PC-9 (cell line): ENCODE results near the gene OPALIN. TPM values are rescaled to one million over a fixed set of nuclear protein-coding genes. Genes with fewer than 3 reads are reported as not detected.

Source experiments
- BruUV-seq: library from RNA; stranded (reverse); fragments of 400-500 nt; replicated peaks from 2 replicates; lab custom pipeline; 2021; lab: Mats Ljungman, UMichigan
- CTCF ChIA-PET: fragments of 300-600 bp; sonication (Branson Sonifier 250); formaldehyde crosslinking; loops from one replicate; lab custom pipeline; 2022; ENCODE audit warnings: antibody characterized with exemption; lab: Charles Lee
- POLR2A ChIA-PET: fragments of 300-600 bp; sonication (Branson Sonifier 250); formaldehyde crosslinking; loops from one replicate; lab custom pipeline; 2022; ENCODE audit warnings: antibody characterized with exemption; ENCODE audit not compliant: unreplicated experiment; lab: Charles Lee
- DNase-seq, 2 experiments: peaks; one replicate each; pipeline versions ENCODE4 v3.0.0 to v3.0.0-alpha.2; 2015 to 2022; ENCODE audit warnings: mixed read lengths in 1 of 2
- H2AFZ ChIP-seq: fragments of 200-600 bp; sonication (generic); 2 replicates; pipeline ENCODE4 v1.8.1; 2017; ENCODE audit warnings: antibody characterized with exemption
- H3F3A ChIP-seq: fragments of 200-600 bp; sonication (generic); 2 replicates; pipeline ENCODE4 v1.8.1; 2017; ENCODE audit warnings: antibody characterized with exemption, mild to moderate bottlenecking, low read depth; ENCODE audit not compliant: insufficient read depth
- H3K27ac ChIP-seq: fragments of 200-600 bp; sonication (generic); 2 replicates; pipeline ENCODE4 v1.6.1; 2016; ENCODE audit warnings: mixed run types
- H3K27me3 ChIP-seq: fragments of 200-600 bp; sonication (generic); 2 replicates; pipeline ENCODE4 v1.6.1; 2016; ENCODE audit warnings: low read depth, mixed run types; ENCODE audit not compliant: insufficient read depth
- H3K36me3 ChIP-seq: fragments of 200-600 bp; sonication (generic); 2 replicates; pipeline ENCODE4 v1.6.1; 2016; ENCODE audit warnings: low read depth, mixed run types
- H3K4me1 ChIP-seq: fragments of 200-600 bp; sonication (generic); replicated peaks from 2 replicates; pipeline ENCODE4 v1.6.1; 2016; ENCODE audit warnings: mixed run types; ENCODE audit not compliant: insufficient read depth
- H3K4me2 ChIP-seq: fragments of 200-600 bp; sonication (generic); 2 replicates; pipeline ENCODE4 v1.6.1; 2017; ENCODE audit warnings: mixed run types
- H3K4me3 ChIP-seq: fragments of 200-600 bp; sonication (generic); 2 replicates; pipeline ENCODE4 v1.6.1; 2016; ENCODE audit warnings: mixed run types
- H3K79me2 ChIP-seq: fragments of 200-600 bp; sonication (generic); 2 replicates; pipeline ENCODE4 v1.6.1; 2017; ENCODE audit warnings: low read depth, mixed run types
- H3K9me2 ChIP-seq: fragments of 200-600 bp; sonication (generic); 2 replicates; pipeline ENCODE4 v1.8.1; 2017; ENCODE audit warnings: mild to moderate bottlenecking; ENCODE audit not compliant: insufficient read depth
- H3K9me3 ChIP-seq: fragments of 200-600 bp; sonication (generic); 2 replicates; pipeline ENCODE4 v1.8.1; 2016; ENCODE audit warnings: low read depth; ENCODE audit not compliant: insufficient read depth
- H4K20me1 ChIP-seq: fragments of 200-600 bp; sonication (generic); 2 replicates; pipeline ENCODE4 v1.8.1; 2017; ENCODE audit not compliant: insufficient read depth
- CTCF ChIP-seq: fragments of 200-600 bp; sonication (generic); conservative IDR thresholded peaks from 2 replicates; pipeline ENCODE4 v1.6.1; 2017; ENCODE audit warnings: mixed run types, antibody characterized with exemption, mild to moderate bottlenecking, moderate library complexity
- EZH2 ChIP-seq: fragments of 200-600 bp; sonication (generic); IDR thresholded peaks from 2 replicates; pipeline ENCODE4 v1.8.0; 2017; ENCODE audit warnings: antibody characterized with exemption, low read depth
- intact Hi-C: fragments of 100-400 bp; cut with micrococcal nuclease; formaldehyde crosslinking; loops from one replicate; pipeline ENCODE4 v1.10.0; 2022; ENCODE audit not compliant: unreplicated experiment
- total RNA-seq: library from RNA; stranded (reverse); gene quantifications from 2 replicates; pipeline ENCODE4 v1.2.3, GENCODE V29; 2021

The OPALIN gene
- total RNA-seq, 1 experiment from 2014 or later = not detected

GRCh38 chr10:96377816-96378294, 19.1 kb upstream of the OPALIN start:
- TF ChIP-seq CTCF (no peak), EZH2 (no peak)
- H3K9me2 ChIP-seq = no peaks in the 10 kb centered on the region
- ChIA-PET POLR2A (no interaction called here), CTCF (no interaction called here)
- no peaks in the 10 kb centered on the region for H3F3A ChIP-seq
- no peak overlapping the region for H2AFZ ChIP-seq
- BruUV-seq = no TSS peak
- H3K27me3 ChIP-seq = no peaks in the 10 kb centered on the region
- no peaks in the 10 kb centered on the region for H3K9me3 ChIP-seq
- H3K4me3 ChIP-seq = no peak overlapping the region
- H3K79me2 ChIP-seq = no peaks in the 10 kb centered on the region
- no peak overlapping the region for H3K27ac ChIP-seq
- H3K36me3 ChIP-seq = no peaks in the 10 kb centered on the region
- intact Hi-C loops = loop anchor here (5.0 kb wide), 1 partner anchor 659 kb away; no protein-coding TSS in a partner anchor
- no peak overlapping the region for H3K4me2 ChIP-seq
- H3K4me1 ChIP-seq = peaks cover 7% of the 10 kb centered on the region
- H4K20me1 ChIP-seq = no peaks in the 10 kb centered on the region
- no peak for DNase-seq

GRCh38 chr10:96376483-96376882, 17.7 kb upstream of the OPALIN start:
- no peak for DNase-seq
- BruUV-seq = no TSS peak
- no peaks in the 10 kb centered on the region for H3K79me2 ChIP-seq
- no peak overlapping the region for H3K4me2 ChIP-seq
- ChIA-PET CTCF (no interaction called here), POLR2A (no interaction called here)
- no peaks in the 10 kb centered on the region for H3F3A ChIP-seq
- no peaks in the 10 kb centered on the region for H3K9me2 ChIP-seq
- H4K20me1 ChIP-seq = no peaks in the 10 kb centered on the region
- TF ChIP-seq EZH2 (no peak), CTCF (no peak)
- H3K36me3 ChIP-seq = no peaks in the 10 kb centered on the region
- H3K4me1 ChIP-seq = peaks cover 6% of the 10 kb centered on the region
- no peak overlapping the region for H3K27ac ChIP-seq
- H3K27me3 ChIP-seq = no peaks in the 10 kb centered on the region
- no peak overlapping the region for H2AFZ ChIP-seq
- no peaks in the 10 kb centered on the region for H3K9me3 ChIP-seq
- intact Hi-C loops = loop anchor here (5.0 kb wide), 1 partner anchor 661 kb away; no protein-coding TSS in a partner anchor
- H3K4me3 ChIP-seq = no peak overlapping the region

- Histone ChIP-seq H3K4me2 (peak overlapping the region; percentile 74), H3K4me1 (no peaks in the 10 kb centered on the region), H2AFZ (peak overlapping the region; percentile 64; the same call in 1 of the 2 replicates), H3K9me3 (no peaks in the 10 kb centered on the region), H3K27ac (no peak overlapping the region), H3K79me2 (no peaks in the 10 kb centered on the region), H3K27me3 (no peaks in the 10 kb centered on the region), H3K4me3 (peak overlapping the region; percentile 45; the same call in 1 of the 2 replicates), H3F3A (no peaks in the 10 kb centered on the region), H4K20me1 (no peaks in the 10 kb centered on the region), H3K9me2 (no peaks in the 10 kb centered on the region), H3K36me3 (no peaks in the 10 kb centered on the region)
- BruUV-seq = no TSS peak
- intact Hi-C loops = loop anchor here (1.0 to 5.0 kb wide), 2 partner anchors 136 to 662 kb away; no protein-coding TSS in a partner anchor
- ChIA-PET POLR2A (interaction anchor here (0.6 kb wide), 1 partner anchor 373 kb away, joined by 9 read pairs; no protein-coding TSS in a partner anchor), CTCF (no interaction called here)
- no peak for TF ChIP-seq EZH2
- TF ChIP-seq CTCF = peak; percentile 85
- peak; percentile 66 to 80 for DNase-seq
Measured at GRCh38 chr10:96374985-96375830, 16.4 kb upstream of the OPALIN start.
